Pancreas (tissue), 10 donors: ENCODE results near the gene KIF22. TPM values are rescaled to one million over a fixed set of nuclear protein-coding genes. Genes with fewer than 3 reads are reported as not detected.
A peak's percentile ranks its signal among the peaks of the same experiment; 100 is the strongest.

ENCODE experiments used
- ATAC-seq, 4 donors: fragments of 200-7000 bp; cut with Tn5 transposase; one replicate each; pipeline versions ENCODE4 v1.8.0 to v1.9.1; 2020; ENCODE audit warnings: mild to moderate bottlenecking in 4 of 4, moderate library complexity in 4 of 4
- DNase-seq, 6 donors: peaks; one replicate each; pipeline ENCODE4 v3.0.0-alpha.2; 2020
- FAIRE-seq: peaks from 2 replicates; lab custom pipeline; 2012; peaks lifted over from hg19 to GRCh38; lab: Jason Lieb, UNC
- H3K27ac ChIP-seq, 4 donors: fragments of 200-600 bp; sonication (generic); 1 replicate in 3 of 4; 2 replicates in 1 of 4; pipeline versions ENCODE4 v1.5.0 to v1.8.0; 2020
- H3K27me3 ChIP-seq, 4 donors: fragments of 200-600 bp; one replicate each; pipeline ENCODE4 v1.8.0; 2021
- H3K36me3 ChIP-seq, 3 donors: fragments of 200-600 bp; sonication (generic) in 1 of 3; one replicate each; pipeline versions ENCODE4 v1.5.0 to v1.8.0; 2020 to 2021
- H3K4me1 ChIP-seq, 3 donors: fragments of 200-600 bp; one replicate each; pipeline ENCODE4 v1.8.0; 2021
- H3K4me3 ChIP-seq, 4 donors: fragments of 200-600 bp; sonication (generic) in 2 of 4; one replicate each; pipeline versions ENCODE4 v1.5.0 to v1.8.0; 2020 to 2021
- H3K9me3 ChIP-seq, 4 donors: fragments of 200-600 bp; one replicate each; pipeline ENCODE4 v1.8.0; 2021
- CTCF ChIP-seq, 4 donors: fragments of 200-600 bp; sonication (generic) in 3 of 4; IDR thresholded peaks; one replicate each; pipeline versions ENCODE4 v1.5.0 to v1.8.0; 2021; ENCODE audit warnings: antibody characterized with exemption in 4 of 4
- WGBS, 2 donors: extraction: QIAGEN DNeasy Blood & Tissue Kit; methylation state at CpG; one replicate each; pipeline ENCODE4 v1.1.7; 2013; 5-methylcytosine and 5-hydroxymethylcytosine counted together
- intact Hi-C, 3 donors: fragments of 100-400 bp; cut with DNase I; formaldehyde crosslinking; loops; one replicate each; pipeline versions ENCODE4 v1.11.1 to v1.14.2; 2022
- polyA plus RNA-seq, 2 donors: library from polyadenylated mRNA; stranded (reverse); fragments of 200-250 nt; gene quantifications; one replicate each; pipeline ENCODE4 v1.2.3, GENCODE V29; 2013
- total RNA-seq, 6 donors: library from RNA; stranded (reverse); fragmentation: NEBNext Ultra II Directional in 4 of 6; extraction: Animal tissue kit (Norgen Biotek cat#: 25700) in 4 of 6; gene quantifications; one replicate each; pipeline versions ENCODE4 v1.2.1 to v1.2.4, GENCODE V29; 2021 to 2023
- donor health status: healthy with polysubstance abuse.
- donor health status: DM: no; HTN: no; CAD: no; lungs with moderate emphysema.
- donor health status: DM: no; HTN: no; CAD: no.
- donor health status: control.
- donor health status: control.
- donor health status: Bipolar disorder and iron deficiency.
- donor health status: DM: yes; HTN: yes; CAD: no.
- donor health status: DM: no; HTN: no; CAD: no.
- donor health status: DM: no; HTN: no; CAD: no.
- donor health status: DM: yes; HTN: yes; CAD: no.

Gene KIF22
- total and polyA plus RNA-seq, 8 donors, result 7.7 to 51.2 (median 13.9) TPM

GRCh38 chr16:29849505-29849904, 59.0 kb downstream of the KIF22 start:
- intact Hi-C loops, result loop anchor here in 1 of 3 donors (10.0 kb wide), 1 partner anchor 155 kb away; no protein-coding TSS in a partner anchor
- ATAC-seq, result no peak
- no peak for TF ChIP-seq CTCF (IDR thresholded peaks at IDR 0.05)
- peaks cover 0 to 23% (median 15%) of the 10 kb centered on the region in 3 donors for H3K36me3 ChIP-seq
- no peak overlapping the region for H3K27ac ChIP-seq
- DNase-seq, result no peak
- no peaks in the 10 kb centered on the region for H3K9me3 ChIP-seq
- FAIRE-seq, result no peak
- H3K4me3 ChIP-seq, result no peak overlapping the region
- H3K4me1 ChIP-seq, result no peaks in the 10 kb centered on the region
- H3K27me3 ChIP-seq, result no peaks in the 10 kb centered on the region
- WGBS, 2 donors, result 75 to 77% methylated on average over 5 of the region's 5 CpGs

GRCh38 chr16:29850998-29851397, 60.4 kb downstream of the KIF22 start:
- H3K27ac ChIP-seq, result no peak overlapping the region
- no peaks in the 10 kb centered on the region for H3K9me3 ChIP-seq
- DNase-seq (no peak), ATAC-seq (no peak), FAIRE-seq (no peak)
- H3K4me1 ChIP-seq, result no peaks in the 10 kb centered on the region
- H3K4me3 ChIP-seq, result no peak overlapping the region
- no peak for TF ChIP-seq CTCF (IDR thresholded peaks at IDR 0.05)
- H3K36me3 ChIP-seq, result peaks cover 0 to 19% (median 5%) of the 10 kb centered on the region in 3 donors
- intact Hi-C loops, result no loop called here
- no peaks in the 10 kb centered on the region for H3K27me3 ChIP-seq
- 66 to 76% methylated on average over 3 of the region's 3 CpGs for WGBS, 2 donors

GRCh38 chr16:29852654-29853053, 62.1 kb downstream of the KIF22 start:
- Histone ChIP-seq H3K36me3 (peaks cover 0 to 3% (median 0%) of the 10 kb centered on the region in 3 donors), H3K4me3 (no peak overlapping the region), H3K9me3 (no peaks in the 10 kb centered on the region), H3K27ac (no peak overlapping the region), H3K27me3 (no peaks in the 10 kb centered on the region), H3K4me1 (no peaks in the 10 kb centered on the region)
- ATAC-seq (peak in 1 of 4 donors; percentile 6), FAIRE-seq (no peak), DNase-seq (no peak)
- intact Hi-C loops, result no loop called here
- WGBS, 2 donors, result 75 to 80% methylated on average over 7 of the region's 7 CpGs
- TF ChIP-seq CTCF (IDR thresholded peaks at IDR 0.05), result no peak

GRCh38 chr16:29854520-29855100, 64.1 kb downstream of the KIF22 start:
- WGBS, 2 donors, result 84 to 88% methylated on average over 5 of the region's 5 CpGs
- no peak for ATAC-seq

More at GRCh38 chr16:29854520-29855100, 64.1 kb downstream of the KIF22 start:
- no peaks in the 10 kb centered on the region for H3K9me3 ChIP-seq
- H3K36me3 ChIP-seq, result peaks cover 0 to under 1% (median 0%) of the 10 kb centered on the region in 3 donors
- FAIRE-seq (no peak), DNase-seq (no peak)
- TF ChIP-seq CTCF (IDR thresholded peaks at IDR 0.05), result no peak
- intact Hi-C loops, result no loop called here
- no peak overlapping the region for H3K4me3 ChIP-seq
- no peak overlapping the region for H3K27ac ChIP-seq
- no peaks in the 10 kb centered on the region for H3K4me1 ChIP-seq
- H3K27me3 ChIP-seq, result no peaks in the 10 kb centered on the region

Other genes with a start within 250 kb of the KIF22 start
- gene SPN, start 127.5 kb upstream of the KIF22 start, total RNA-seq, result 1 to 10 TPM in 3 of 6 donors, under 1 TPM in 3; 0.23 to 6.4 (median 1.3) TPM
- gene SPN, start 127.5 kb upstream of the KIF22 start, polyA plus RNA-seq, result under 1 TPM; 0.16 to 0.49 TPM
- 10 to 100 TPM; 16.3 to 29.7 (median 19.2) TPM for gene QPRT, start 111.6 kb upstream of the KIF22 start, total RNA-seq
- 10 to 100 TPM in 1 of 2 donors, 1 to 10 TPM in 1; 8.2 to 15.1 TPM for gene QPRT, start 111.6 kb upstream of the KIF22 start, polyA plus RNA-seq
- 1 to 10 TPM in 2 of 6 donors, under 1 TPM in 3, not detected in 1; 0.24 to 1.5 (median 0.61) TPM for gene C16orf54, start 44.8 kb upstream of the KIF22 start, total RNA-seq
- under 1 TPM; 0.23 to 0.26 TPM for gene C16orf54, start 44.8 kb upstream of the KIF22 start, polyA plus RNA-seq
- gene ZG16, start 12.5 kb upstream of the KIF22 start, total RNA-seq, result 1 to 10 TPM in 3 of 6 donors, under 1 TPM in 3; 0.06 to 3.1 (median 1.1) TPM
- 1 to 10 TPM in 1 of 2 donors, under 1 TPM in 1; 0.52 to 2.4 TPM for gene ZG16, start 12.5 kb upstream of the KIF22 start, polyA plus RNA-seq
- 100 to 1,000 TPM in 1 of 6 donors, 10 to 100 TPM in 5; 84.8 to 122 (median 96.2) TPM for gene MAZ, start 15.8 kb downstream of the KIF22 start, total RNA-seq
- gene MAZ, start 15.8 kb downstream of the KIF22 start, polyA plus RNA-seq, result 100 to 1,000 TPM in 1 of 2 donors, 10 to 100 TPM in 1; 94.1 to 107 TPM
- 1 to 10 TPM in 1 of 6 donors, under 1 TPM in 5; 0.35 to 1.2 (median 0.45) TPM for gene PRRT2, start 21.4 kb downstream of the KIF22 start, total RNA-seq
- gene PRRT2, start 21.4 kb downstream of the KIF22 start, polyA plus RNA-seq, result 1 to 10 TPM; 2.6 to 3.2 TPM
- 10 to 100 TPM in 3 of 6 donors, 1 to 10 TPM in 3; 8.1 to 14.5 (median 10.4) TPM for gene PAGR1, start 25.4 kb downstream of the KIF22 start, total RNA-seq
- gene PAGR1, start 25.4 kb downstream of the KIF22 start, polyA plus RNA-seq, result 10 to 100 TPM; 34.5 to 34.7 TPM
- gene MVP, start 29.7 kb downstream of the KIF22 start, total RNA-seq, result 100 to 1,000 TPM in 2 of 6 donors, 10 to 100 TPM in 4; 58.8 to 123 (median 77.5) TPM
- gene MVP, start 29.7 kb downstream of the KIF22 start, polyA plus RNA-seq, result 100 to 1,000 TPM; 119 to 179 TPM
- gene CDIPT, start 72.5 kb downstream of the KIF22 start, total RNA-seq, result 10 to 100 TPM; 31.9 to 50.9 (median 37.3) TPM
- 10 to 100 TPM; 52.7 to 69.8 TPM for gene CDIPT, start 72.5 kb downstream of the KIF22 start, polyA plus RNA-seq
- 10 to 100 TPM; 14.7 to 29.4 (median 18.3) TPM for gene SEZ6L2, start 108.8 kb downstream of the KIF22 start, total RNA-seq
- gene SEZ6L2, start 108.8 kb downstream of the KIF22 start, polyA plus RNA-seq, result 10 to 100 TPM; 12.6 to 38.8 TPM
- gene ASPHD1, start 109.7 kb downstream of the KIF22 start, total RNA-seq, result 10 to 100 TPM in 1 of 6 donors, 1 to 10 TPM in 5; 3.8 to 11.2 (median 7.1) TPM
- gene ASPHD1, start 109.7 kb downstream of the KIF22 start, polyA plus RNA-seq, result 10 to 100 TPM; 11.9 to 21.2 TPM
- gene KCTD13, start 135.5 kb downstream of the KIF22 start, total RNA-seq, result 10 to 100 TPM in 1 of 6 donors, 1 to 10 TPM in 5; 7.7 to 15.8 (median 9.0) TPM
- gene KCTD13, start 135.5 kb downstream of the KIF22 start, polyA plus RNA-seq, result 10 to 100 TPM; 19.3 to 20.5 TPM
- gene TMEM219, start 171.3 kb downstream of the KIF22 start, total RNA-seq, result 10 to 100 TPM; 58.3 to 79.8 (median 68.1) TPM
- gene TMEM219, start 171.3 kb downstream of the KIF22 start, polyA plus RNA-seq, result 100 to 1,000 TPM; 112 to 114 TPM
- 10 to 100 TPM; 13.5 to 26.1 (median 16.1) TPM for gene TAOK2, start 183.1 kb downstream of the KIF22 start, total RNA-seq
- 10 to 100 TPM; 28.7 to 41.1 TPM for gene TAOK2, start 183.1 kb downstream of the KIF22 start, polyA plus RNA-seq
- gene HIRIP3, start 204.9 kb downstream of the KIF22 start, total RNA-seq, result 1 to 10 TPM; 4.4 to 9.5 (median 6.2) TPM
- gene HIRIP3, start 204.9 kb downstream of the KIF22 start, polyA plus RNA-seq, result 10 to 100 TPM in 1 of 2 donors, 1 to 10 TPM in 1; 9.5 to 16.8 TPM
- gene INO80E, start 205.5 kb downstream of the KIF22 start, total RNA-seq, result 10 to 100 TPM; 24.0 to 46.8 (median 30.1) TPM
- gene INO80E, start 205.5 kb downstream of the KIF22 start, polyA plus RNA-seq, result 100 to 1,000 TPM in 1 of 2 donors, 10 to 100 TPM in 1; 51.0 to 113 TPM
- gene DOC2A, start 220.3 kb downstream of the KIF22 start, total RNA-seq, result 1 to 10 TPM in 1 of 6 donors, under 1 TPM in 5; 0.19 to 1.9 (median 0.40) TPM
- gene DOC2A, start 220.3 kb downstream of the KIF22 start, polyA plus RNA-seq, result 1 to 10 TPM; 2.6 to 4.4 TPM
- gene C16orf92, start 232.4 kb downstream of the KIF22 start, total RNA-seq, result not detected
- not detected for gene C16orf92, start 232.4 kb downstream of the KIF22 start, polyA plus RNA-seq
- under 1 TPM in 3 of 6 donors, not detected in 3; 0.20 to 0.28 (median 0.24) TPM for gene TLCD3B, start 240.5 kb downstream of the KIF22 start, total RNA-seq
- gene TLCD3B, start 240.5 kb downstream of the KIF22 start, polyA plus RNA-seq, result 1 to 10 TPM in 1 of 2 donors, under 1 TPM in 1; 0.95 to 2.1 TPM